ENCODE measurements around the gene ULK2. TPM values are rescaled to one million over a fixed set of nuclear protein-coding genes. Genes with fewer than 3 reads are reported as not detected.

ULK2 gene
- total RNA-seq, 1 experiment from 2014 or later, result 22.8 TPM

GRCh38 chr17:19876529-19877161 lies 8.9 kb upstream of the ULK2 start:
- no TSS peak for BruUV-seq (replicated peaks)
- no peak for ATAC-seq
- no peaks in the 10 kb centered on the region for H3K9me3 ChIP-seq (ENCODE audit: control insufficient read depth, insufficient read depth, low read depth, low read length)

GRCh38 chr17:19874256-19874655 lies 6.5 kb upstream of the ULK2 start:
- no peaks in the 10 kb centered on the region for H3K4me1 ChIP-seq (ENCODE audit: control insufficient read depth, insufficient read depth, low read length)
- CTCF ChIA-PET, result interaction anchor here (0.7 kb wide), 1 partner anchor 913 kb away, joined by 6 read pairs; no protein-coding TSS in a partner anchor
- intact Hi-C loops (cut with micrococcal nuclease; ENCODE audit: unreplicated experiment) (no loop called here), in situ Hi-C loops (cut with HindIII; ENCODE audit: low pct_unique_long_range_greater_than_20kb, low sequenced_read_pairs) (no loop called here)
- H3K4me3 ChIP-seq (ENCODE audit: low read depth in 2 of 2, low read length in 2 of 2), result no peak overlapping the region
- no peaks in the 10 kb centered on the region for H3K36me3 ChIP-seq (ENCODE audit: control insufficient read depth, insufficient read depth, low read length)
- POLR2A ChIA-PET, result no interaction called here
- no TSS peak for BruUV-seq (replicated peaks)
- H3K27me3 ChIP-seq (ENCODE audit: control insufficient read depth, insufficient read depth, low read length), result no peaks in the 10 kb centered on the region
- H3K27ac ChIP-seq (ENCODE audit: low read length), result no peak overlapping the region
- H3K9me3 ChIP-seq (ENCODE audit: control insufficient read depth, insufficient read depth, low read depth, low read length), result no peaks in the 10 kb centered on the region
- DNase-seq (ENCODE audit: low read depth, low spot score) (no peak), ATAC-seq (no peak)
- TF ChIP-seq POLR2AphosphoS5 (IDR thresholded peaks at IDR 0.05; ENCODE audit: low read depth, low read length), result no peak
- TF ChIP-seq, protein P1, sequence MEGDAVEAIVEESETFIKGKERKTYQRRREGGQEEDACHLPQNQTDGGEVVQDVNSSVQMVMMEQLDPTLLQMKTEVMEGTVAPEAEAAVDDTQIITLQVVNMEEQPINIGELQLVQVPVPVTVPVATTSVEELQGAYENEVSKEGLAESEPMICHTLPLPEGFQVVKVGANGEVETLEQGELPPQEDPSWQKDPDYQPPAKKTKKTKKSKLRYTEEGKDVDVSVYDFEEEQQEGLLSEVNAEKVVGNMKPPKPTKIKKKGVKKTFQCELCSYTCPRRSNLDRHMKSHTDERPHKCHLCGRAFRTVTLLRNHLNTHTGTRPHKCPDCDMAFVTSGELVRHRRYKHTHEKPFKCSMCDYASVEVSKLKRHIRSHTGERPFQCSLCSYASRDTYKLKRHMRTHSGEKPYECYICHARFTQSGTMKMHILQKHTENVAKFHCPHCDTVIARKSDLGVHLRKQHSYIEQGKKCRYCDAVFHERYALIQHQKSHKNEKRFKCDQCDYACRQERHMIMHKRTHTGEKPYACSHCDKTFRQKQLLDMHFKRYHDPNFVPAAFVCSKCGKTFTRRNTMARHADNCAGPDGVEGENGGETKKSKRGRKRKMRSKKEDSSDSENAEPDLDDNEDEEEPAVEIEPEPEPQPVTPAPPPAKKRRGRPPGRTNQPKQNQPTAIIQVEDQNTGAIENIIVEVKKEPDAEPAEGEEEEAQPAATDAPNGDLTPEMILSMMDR (IDR thresholded peaks at IDR 0.05), result no peak
- no peak for TF ChIP-seq SIN3A (IDR thresholded peaks at IDR 0.05; ENCODE audit: borderline replicate concordance, insufficient read depth, low read depth, low read length)
- TF ChIP-seq TCF7L2 (IDR thresholded peaks at IDR 0.05; ENCODE audit: low read depth, low read length), result no peak
- TF ChIP-seq REST (IDR thresholded peaks at IDR 0.05; ENCODE audit: insufficient read depth in 1 of 2, low read depth in 2 of 2, low read length in 1 of 2), result no peak

More at GRCh38 chr17:19876529-19877161, 8.9 kb upstream of the ULK2 start:
- CTCF ChIA-PET, result no interaction called here
- H3K36me3 ChIP-seq (ENCODE audit: control insufficient read depth, insufficient read depth, low read length), result no peaks in the 10 kb centered on the region
- no peak for DNase-seq (ENCODE audit: low read depth, low spot score)
- in situ Hi-C loops (cut with HindIII; ENCODE audit: low pct_unique_long_range_greater_than_20kb, low sequenced_read_pairs), result no loop called here
- no peaks in the 10 kb centered on the region for H3K4me1 ChIP-seq (ENCODE audit: control insufficient read depth, insufficient read depth, low read length)
- H3K4me3 ChIP-seq (ENCODE audit: low read depth in 2 of 2, low read length in 2 of 2), result no peak overlapping the region
- intact Hi-C loops (cut with micrococcal nuclease; ENCODE audit: unreplicated experiment), result no loop called here
- POLR2A ChIA-PET, result no interaction called here
- H3K27ac ChIP-seq (ENCODE audit: low read length), result no peak overlapping the region
- no peaks in the 10 kb centered on the region for H3K27me3 ChIP-seq (ENCODE audit: control insufficient read depth, insufficient read depth, low read length)
- TF ChIP-seq REST (IDR thresholded peaks at IDR 0.05; ENCODE audit: insufficient read depth in 1 of 2, low read depth in 2 of 2, low read length in 1 of 2) (no peak), POLR2AphosphoS5 (IDR thresholded peaks at IDR 0.05; ENCODE audit: low read depth, low read length) (no peak), TCF7L2 (IDR thresholded peaks at IDR 0.05; ENCODE audit: low read depth, low read length) (no peak), SIN3A (IDR thresholded peaks at IDR 0.05; ENCODE audit: borderline replicate concordance, insufficient read depth, low read depth, low read length) (no peak)
- TF ChIP-seq, protein P1 (IDR thresholded peaks at IDR 0.05), result no peak

All from Panc1 (cell line).